ENCODE data around the gene PANK1. TPM values are rescaled to one million over a fixed set of nuclear protein-coding genes. Genes with fewer than 3 reads are reported as not detected.

Gene PANK1
- total and polyA plus RNA-seq, 9 of the 15 experiments (the other 6 are each of a cell fraction or from before 2014, with no cell fraction given): 1.7 to 10.7 (median 6.5) TPM

DNA sequence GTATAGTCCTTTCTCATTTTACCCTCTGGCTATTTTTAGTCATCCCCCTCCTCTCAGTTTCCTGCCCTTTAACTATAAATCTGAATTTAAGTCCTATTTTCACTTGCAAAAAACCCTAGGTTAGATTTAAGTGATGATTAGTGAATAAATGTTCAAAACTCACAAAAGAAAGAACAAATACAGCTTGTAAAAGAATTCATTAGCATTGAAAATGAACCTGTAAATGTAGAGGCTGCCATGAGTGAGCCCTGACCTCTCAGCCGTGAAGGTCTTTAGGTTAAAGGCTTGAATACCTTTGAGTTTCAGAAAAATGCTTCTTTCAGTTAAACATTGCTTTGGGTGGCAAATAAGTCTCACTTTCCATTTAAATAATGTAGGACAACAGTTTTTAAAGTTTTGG, 107.7 kb downstream of the PANK1 start:
- POLR2A ChIA-PET: no interaction called here

DNA sequence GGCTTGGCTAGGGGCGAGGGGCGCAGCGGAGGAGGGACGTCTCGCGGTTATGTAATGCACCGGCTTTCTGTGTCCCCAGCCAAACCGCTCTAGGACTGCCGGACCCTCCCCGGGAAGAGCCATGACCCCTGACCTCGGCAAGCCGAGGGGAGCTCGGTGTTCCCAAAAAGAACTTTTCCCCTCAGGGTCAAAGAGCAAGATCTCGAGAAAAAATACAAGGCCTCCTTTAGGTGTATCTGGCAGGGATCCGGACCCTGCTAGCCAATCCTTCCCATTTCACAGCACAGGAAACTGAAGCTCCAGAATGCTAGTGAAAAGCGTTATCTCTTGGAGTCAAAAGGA, 109.1 kb downstream of the PANK1 start:
- Histone ChIP-seq H3K9me3 (replicated peaks; ENCODE audit: control insufficient read depth, insufficient read depth, low read depth, low read length) (no peaks in the 10 kb centered on the region), H3K27ac (ENCODE audit: extremely low read depth, low read depth, low read length) (no peak overlapping the region), H3K4me3 (no peak overlapping the region), H3K79me2 (ENCODE audit: control insufficient read depth, insufficient read depth, low read length) (no peaks in the 10 kb centered on the region), H3K9me1 (ENCODE audit: control insufficient read depth, insufficient read depth, low read length) (no peaks in the 10 kb centered on the region), H2AFZ (ENCODE audit: low read depth, low read length) (no peak overlapping the region), H3K36me3 (ENCODE audit: control insufficient read depth, insufficient read depth, low read length) (no peaks in the 10 kb centered on the region), H3K4me2 (ENCODE audit: insufficient read depth, low read length) (no peak overlapping the region), H3K4me1 (replicated peaks in 1 of 2; ENCODE audit: control insufficient read depth in 2 of 2, insufficient read depth in 2 of 2, low read length in 2 of 2) (0 out of 5 replicates have a peak, but pooled peaks cover 0 to 4% of the 10 kb centered on the region in 2 experiments), H3K9ac (ENCODE audit: insufficient read depth in 1 of 2, low read depth in 2 of 2, low read length in 2 of 2) (no peak overlapping the region), H3K27me3 (ENCODE audit: control insufficient read depth in 2 of 2, insufficient read depth in 2 of 2, low read length in 2 of 2) (peaks cover 0 to 25% of the 10 kb centered on the region in 2 experiments; a peak in 2 of 5 replicates), H4K20me1 (replicated peaks; ENCODE audit: control insufficient read depth, insufficient read depth, low read length) (no peaks in the 10 kb centered on the region)
- POLR2A ChIA-PET: interaction anchor here (0.6 kb wide), 1 partner anchor 1846 kb away, joined by 3 read pairs; no protein-coding TSS in a partner anchor
- CTCF ChIA-PET (ENCODE audit: low intra/inter-chr PET ratio): no interaction called here
- 5% methylated on average over 8 of the region's 16 CpGs for WGBS (ENCODE audit: insufficient coverage, low coverage, missing lambda C conversion rate)
- no TSS peak for BruUV-seq (replicated peaks)
- ATAC-seq: no peak
- intact Hi-C loops (cut with micrococcal nuclease): no loop called here
- FAIRE-seq: no peak
- DNase-seq (ENCODE audit: extremely low read depth in 1 of 4, low spot score in 3 of 4): no peak
- in situ Hi-C loops (cut with MboI): no loop called here
- TF ChIP-seq CBX3 (IDR thresholded peaks at IDR 0.05; ENCODE audit: borderline replicate concordance in 1 of 2, low read length in 2 of 2): no peak
- TF ChIP-seq ZNF133 (CRISPR knock-in tag; IDR thresholded peaks at IDR 0.05): no peak
- TF ChIP-seq NCOR1 (IDR thresholded peaks at IDR 0.05): no peak

More for the DNA sequence above, 107.7 kb downstream of the PANK1 start:
- no peaks in the 10 kb centered on the region for H4K20me1 ChIP-seq (replicated peaks; ENCODE audit: control insufficient read depth, insufficient read depth, low read length)
- FAIRE-seq (no peak), DNase-seq (ENCODE audit: extremely low read depth in 1 of 4, low spot score in 3 of 4) (no peak), ATAC-seq (no peak)
- no peaks in the 10 kb centered on the region for H3K9me3 ChIP-seq (replicated peaks; ENCODE audit: control insufficient read depth, insufficient read depth, low read depth, low read length)
- no peak overlapping the region for H3K27ac ChIP-seq (ENCODE audit: extremely low read depth, low read depth, low read length)
- H3K36me3 ChIP-seq (ENCODE audit: control insufficient read depth, insufficient read depth, low read length): no peaks in the 10 kb centered on the region
- 0% methylated on average over 1 of the region's 1 CpG for WGBS (ENCODE audit: insufficient coverage, low coverage, missing lambda C conversion rate)
- H3K4me2 ChIP-seq (ENCODE audit: insufficient read depth, low read length): no peak overlapping the region
- CTCF ChIA-PET (ENCODE audit: low intra/inter-chr PET ratio): no interaction called here
- TF ChIP-seq, protein P1, sequence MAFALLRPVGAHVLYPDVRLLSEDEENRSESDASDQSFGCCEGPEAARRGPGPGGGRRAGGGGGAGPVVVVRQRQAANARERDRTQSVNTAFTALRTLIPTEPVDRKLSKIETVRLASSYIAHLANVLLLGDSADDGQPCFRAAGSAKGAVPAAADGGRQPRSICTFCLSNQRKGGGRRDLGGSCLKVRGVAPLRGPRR (CRISPR knock-in tag; IDR thresholded peaks at IDR 0.05): no peak
- no peak for TF ChIP-seq RBFOX2 (IDR thresholded peaks at IDR 0.05; ENCODE audit: low read depth, low read length)
- TF ChIP-seq, protein P2, sequence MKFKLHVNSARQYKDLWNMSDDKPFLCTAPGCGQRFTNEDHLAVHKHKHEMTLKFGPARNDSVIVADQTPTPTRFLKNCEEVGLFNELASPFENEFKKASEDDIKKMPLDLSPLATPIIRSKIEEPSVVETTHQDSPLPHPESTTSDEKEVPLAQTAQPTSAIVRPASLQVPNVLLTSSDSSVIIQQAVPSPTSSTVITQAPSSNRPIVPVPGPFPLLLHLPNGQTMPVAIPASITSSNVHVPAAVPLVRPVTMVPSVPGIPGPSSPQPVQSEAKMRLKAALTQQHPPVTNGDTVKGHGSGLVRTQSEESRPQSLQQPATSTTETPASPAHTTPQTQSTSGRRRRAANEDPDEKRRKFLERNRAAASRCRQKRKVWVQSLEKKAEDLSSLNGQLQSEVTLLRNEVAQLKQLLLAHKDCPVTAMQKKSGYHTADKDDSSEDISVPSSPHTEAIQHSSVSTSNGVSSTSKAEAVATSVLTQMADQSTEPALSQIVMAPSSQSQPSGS (CRISPR knock-in tag; IDR thresholded peaks at IDR 0.05): no peak
- BruUV-seq (replicated peaks): no TSS peak
- no peak overlapping the region for H2AFZ ChIP-seq (ENCODE audit: low read depth, low read length)
- 0 out of 5 replicates have a peak, but pooled peaks cover 0 to 4% of the 10 kb centered on the region in 2 experiments for H3K4me1 ChIP-seq (replicated peaks in 1 of 2; ENCODE audit: control insufficient read depth in 2 of 2, insufficient read depth in 2 of 2, low read length in 2 of 2)
- in situ Hi-C loops (cut with MboI): no loop called here
- intact Hi-C loops (cut with micrococcal nuclease): no loop called here
- peaks cover 0 to 21% of the 10 kb centered on the region in 2 experiments; a peak in 2 of 5 replicates for H3K27me3 ChIP-seq (ENCODE audit: control insufficient read depth in 2 of 2, insufficient read depth in 2 of 2, low read length in 2 of 2)
- H3K9ac ChIP-seq (ENCODE audit: insufficient read depth in 1 of 2, low read depth in 2 of 2, low read length in 2 of 2): no peak overlapping the region
- H3K9me1 ChIP-seq (ENCODE audit: control insufficient read depth, insufficient read depth, low read length): no peaks in the 10 kb centered on the region
- no peak overlapping the region for H3K4me3 ChIP-seq
- H3K79me2 ChIP-seq (ENCODE audit: control insufficient read depth, insufficient read depth, low read length): no peaks in the 10 kb centered on the region
